DMS 273 (cell line): ENCODE measurements around the gene TIMM23B.
"Not testable (repeated sequence)": the region's sequence is repeated elsewhere in the genome, so short reads cannot be mapped to it uniquely, and the experiment has no call there.

ENCODE experiments used
- DNase-seq: peaks from one replicate; lab custom pipeline; 2025; ENCODE audit not compliant: unreplicated experiment; lab: John Stamatoyannopoulos, UW

The TIMM23B gene

DNA sequence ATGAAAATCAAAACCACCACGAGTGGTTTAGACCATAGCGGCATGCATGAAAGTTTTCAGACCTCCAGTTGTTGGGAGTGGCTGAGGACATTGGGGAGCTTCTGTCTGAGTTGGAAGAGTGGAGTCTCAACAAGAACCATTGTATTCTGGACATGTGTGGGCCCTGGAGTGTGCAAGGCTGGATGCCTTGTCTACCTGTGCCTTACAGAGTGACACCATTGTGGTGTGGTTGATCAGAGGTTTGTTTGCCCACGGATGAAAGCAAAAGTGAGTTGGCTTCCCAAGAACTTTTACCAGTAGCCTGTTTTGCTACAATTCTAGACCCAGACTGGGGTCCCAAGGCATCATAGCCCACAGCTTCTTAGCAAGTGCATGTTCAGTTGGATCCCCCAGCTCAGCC, 35.9 kb downstream of the TIMM23B start:
- not testable (repeated sequence) for DNase-seq

DNA sequence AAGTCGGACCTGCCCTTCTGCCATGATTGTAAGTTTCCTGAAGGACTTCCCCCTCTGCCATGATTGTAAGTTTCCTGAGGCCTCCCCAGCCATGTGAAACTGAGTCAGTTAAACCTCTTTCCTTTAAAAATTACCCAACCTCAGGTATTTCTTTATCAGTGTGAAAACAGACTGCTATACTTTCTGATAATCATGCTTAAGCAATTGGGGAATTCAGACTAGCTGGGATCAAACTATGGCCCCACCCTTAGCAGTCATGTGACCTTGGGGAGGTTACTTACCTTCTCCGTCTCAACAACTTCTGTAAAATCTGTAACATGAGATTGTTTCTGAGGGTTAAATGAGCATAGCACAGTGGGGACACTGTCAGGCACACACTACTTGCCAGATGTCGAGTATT, 45.4 kb downstream of the TIMM23B start:
- DNase-seq: not testable (repeated sequence)

DNA sequence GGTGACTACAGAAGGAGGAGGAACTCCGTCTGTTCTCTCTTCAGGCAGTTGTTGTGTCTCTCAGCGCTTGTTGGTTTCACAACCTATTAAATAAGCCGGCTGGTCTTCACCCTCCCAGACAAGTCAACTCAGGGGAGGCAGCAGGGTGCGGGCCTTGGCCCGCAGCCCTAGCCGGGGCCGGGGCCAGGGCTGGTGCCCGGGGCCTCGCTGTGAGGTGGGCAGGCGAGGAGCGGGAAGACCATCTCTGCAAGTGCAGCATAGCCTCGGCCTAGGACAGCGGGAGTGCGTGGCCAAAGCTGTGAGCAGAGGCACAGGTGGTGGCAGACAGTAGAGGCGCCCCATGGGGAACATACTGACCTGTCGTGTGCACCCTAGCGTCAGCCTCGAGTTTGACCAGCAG, 46.5 kb downstream of the TIMM23B start, which contains the start of gene AGAP6:
TSS of gene AGAP6 (plus strand) at position 31 of the 400 bp plus-strand sequence. CDS start at position 341, 310 bp downstream.
- not testable (repeated sequence) for DNase-seq

DNA sequence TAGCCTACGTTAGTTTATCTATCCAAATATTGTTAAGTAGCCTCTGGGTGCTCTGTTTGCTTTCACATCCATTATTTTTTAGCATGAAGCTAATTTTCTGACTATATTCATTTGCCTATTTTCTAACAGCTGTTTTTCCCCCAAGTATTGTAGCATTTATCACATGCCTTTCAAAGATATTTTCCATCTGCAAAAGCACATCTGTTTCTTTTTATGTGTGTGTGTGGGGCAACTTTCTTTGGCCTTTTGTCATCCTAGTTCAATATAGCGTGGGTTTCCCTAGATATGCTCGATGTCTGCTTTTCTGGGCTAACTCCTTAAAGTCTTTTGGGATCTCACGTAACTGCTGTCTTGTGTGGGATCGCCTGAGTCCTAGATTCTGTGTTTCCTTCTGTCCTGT, 53.5 kb downstream of the TIMM23B start:
- DNase-seq: not testable (repeated sequence)

DNA sequence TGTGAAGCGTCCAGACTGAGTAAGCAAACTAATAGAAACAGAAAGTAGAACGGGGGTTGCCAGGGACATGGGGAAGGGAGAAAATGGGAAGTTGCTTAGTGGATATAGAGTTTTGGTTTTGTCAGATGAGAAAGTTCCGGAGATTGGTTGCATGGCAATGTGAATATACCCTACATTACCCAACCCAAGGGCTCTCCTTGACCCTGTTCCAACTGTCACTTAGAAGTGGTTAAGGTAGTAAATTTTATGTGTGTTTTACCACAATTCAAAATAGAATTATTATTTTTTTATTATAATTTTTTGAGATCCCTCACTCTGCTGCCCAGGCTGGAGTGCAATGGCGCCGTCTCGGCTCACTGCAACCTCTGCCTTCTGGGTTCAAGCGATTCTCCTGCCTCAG, 72.2 kb downstream of the TIMM23B start:
- not testable (repeated sequence) for DNase-seq

DNA sequence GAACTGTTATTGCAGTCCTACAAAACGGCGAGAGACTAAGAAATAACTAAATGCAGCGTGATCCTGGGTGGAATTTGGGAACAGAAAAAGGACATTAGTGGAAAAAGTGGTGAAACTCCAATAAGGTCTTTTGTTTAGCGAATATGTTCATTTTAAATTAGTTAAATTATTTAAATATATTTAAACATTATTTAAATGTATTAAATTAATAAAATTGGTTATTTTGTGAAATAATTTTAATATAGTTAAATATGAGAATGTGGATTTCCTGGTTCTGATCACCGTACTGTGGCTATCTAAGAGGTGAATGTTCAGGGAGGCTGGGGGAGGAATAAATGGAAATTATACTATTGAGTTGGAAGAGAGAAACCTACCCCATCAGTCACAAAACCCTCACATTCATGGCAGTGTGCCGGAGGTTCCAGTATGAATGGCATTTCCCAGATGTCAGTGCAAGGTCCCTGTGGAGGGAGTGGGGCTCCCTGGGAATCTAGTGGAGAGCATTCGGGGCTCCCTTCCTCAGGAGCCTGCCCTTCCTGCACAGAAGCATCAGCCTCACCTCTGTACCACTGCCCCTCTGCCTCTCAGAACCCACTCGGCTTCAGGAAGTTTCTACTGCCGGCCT, 73.9 kb downstream of the TIMM23B start:
- not testable (repeated sequence) for DNase-seq

DNA sequence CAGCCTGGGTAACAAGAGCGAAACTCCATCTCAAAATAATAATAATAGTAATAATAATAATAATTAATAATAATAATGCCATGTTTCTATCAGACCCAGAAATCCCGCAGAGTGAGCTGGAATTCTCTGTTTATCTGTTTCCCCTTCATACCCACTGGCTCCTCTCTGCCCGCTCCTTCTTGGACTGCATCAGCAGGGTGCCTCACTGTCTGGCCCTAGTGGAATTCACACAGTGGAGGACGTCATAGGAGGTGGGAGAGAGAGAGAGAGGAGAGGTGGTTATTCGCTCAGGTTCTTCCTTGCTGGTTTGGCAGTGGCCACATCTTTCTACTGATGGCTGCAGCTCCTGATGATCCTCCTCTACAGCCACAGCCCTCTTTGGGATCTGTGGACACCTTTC, 75.1 kb downstream of the TIMM23B start:
- not testable (repeated sequence) for DNase-seq

DNA sequence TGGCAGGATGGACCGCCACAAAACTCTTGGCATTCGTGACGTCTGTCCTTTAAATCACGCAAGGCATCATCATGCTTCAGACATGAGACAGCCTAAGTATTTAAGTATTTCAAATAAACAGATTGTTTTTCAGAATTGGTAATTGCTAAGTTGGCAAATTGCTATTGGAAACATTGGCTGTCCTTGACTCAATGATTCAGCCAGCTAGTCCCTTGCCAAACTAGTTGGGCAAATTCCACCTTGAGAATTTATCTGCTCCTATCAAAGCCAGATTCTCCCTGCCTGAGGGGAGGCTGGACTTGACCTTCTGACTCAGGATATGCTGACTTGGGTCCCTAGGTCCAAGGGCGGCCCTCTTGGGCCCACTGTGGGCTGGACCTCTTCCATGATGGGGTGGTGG, 75.8 kb downstream of the TIMM23B start:
- not testable (repeated sequence) for DNase-seq

DNA sequence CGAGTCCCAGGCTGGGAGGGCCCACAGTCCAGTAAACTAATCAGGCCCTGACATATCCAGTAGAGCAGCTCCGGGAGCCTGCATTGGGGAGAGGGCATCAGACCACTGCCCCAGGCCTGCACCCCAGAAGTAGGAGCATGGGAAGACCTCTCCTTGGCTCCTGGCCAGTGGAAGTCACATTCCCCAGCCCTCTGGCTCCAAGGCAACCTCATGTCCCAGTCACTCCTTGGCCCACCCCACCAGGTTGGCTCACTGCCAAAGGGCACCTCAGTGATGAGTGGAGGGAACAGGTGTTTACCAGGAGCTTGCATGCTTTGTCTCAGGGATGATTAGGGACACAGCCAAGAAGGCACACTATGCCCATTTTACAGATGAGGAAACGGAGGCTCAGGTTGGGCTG, 77.4 kb downstream of the TIMM23B start:
- DNase-seq: peak; percentile 7

DNA sequence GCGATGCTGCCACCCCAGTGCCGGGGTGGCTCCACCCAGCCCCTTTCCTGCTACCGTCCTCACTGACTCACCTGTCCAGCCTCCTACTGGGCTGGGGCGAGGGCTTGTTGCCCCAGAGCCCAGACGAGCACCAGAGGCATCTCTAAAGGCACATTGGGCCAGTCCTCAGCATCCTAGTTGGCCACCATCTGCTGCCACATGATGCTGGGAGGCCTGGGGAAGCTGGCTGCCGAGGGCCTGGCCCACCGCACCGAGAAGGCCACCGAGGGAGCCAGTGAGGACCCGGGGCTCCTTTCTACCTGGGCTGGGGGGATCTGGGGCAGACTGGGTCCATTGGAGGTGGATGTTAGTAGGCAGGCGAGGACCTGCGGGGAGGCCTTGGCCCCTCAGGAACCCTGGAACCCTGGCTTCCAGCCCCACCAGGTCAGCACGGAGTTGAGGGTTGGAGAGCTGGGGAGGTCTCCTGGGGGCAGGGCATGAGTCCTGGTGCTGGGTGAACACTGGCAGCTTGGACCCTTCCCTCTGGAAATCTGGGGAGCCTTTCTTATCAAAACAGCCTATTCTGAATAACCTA, 78.7 kb downstream of the TIMM23B start:
- not testable (repeated sequence) for DNase-seq

DNA sequence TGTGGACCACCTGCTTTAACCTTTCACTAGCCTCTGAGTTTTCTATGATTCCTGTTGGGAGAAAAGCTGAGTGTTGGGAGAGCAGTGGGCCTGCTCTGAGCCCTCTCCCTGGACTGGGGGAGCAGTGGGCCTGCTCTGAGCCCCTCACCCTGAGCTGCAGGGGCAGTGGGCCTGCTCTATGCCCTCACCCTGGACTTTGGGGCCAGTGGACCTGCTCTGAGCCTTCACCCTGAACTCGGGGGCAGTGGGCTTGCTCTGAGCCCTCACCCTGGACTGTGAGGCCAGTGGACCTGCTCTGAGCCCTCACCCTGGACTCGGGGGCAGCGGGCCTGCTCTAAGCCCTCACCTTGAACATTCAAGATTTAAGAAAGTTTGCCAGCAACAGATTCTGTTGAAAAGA, 79.8 kb downstream of the TIMM23B start:
- no peak for DNase-seq
